NB4 (cell line): ENCODE data around the gene CHCHD3.

Experiments used
- DNase-seq: peaks from one replicate; pipeline ENCODE4 v3.0.0; 2010; ENCODE audit warnings: low read depth
- H3K4me3 ChIP-seq: one replicate; pipeline ENCODE4 v1.5.1; 2011; ENCODE audit warnings: mild to moderate bottlenecking, low read depth, low read length, moderate library complexity
- MYC ChIP-seq: IDR thresholded peaks from 2 replicates; pipeline ENCODE4 v1.6.1; 2011; ENCODE audit warnings: low read depth, low read length
- POLR2A ChIP-seq: IDR thresholded peaks from 2 replicates; pipeline ENCODE4 v1.6.1; 2011; ENCODE audit warnings: mild to moderate bottlenecking; ENCODE audit not compliant: insufficient read length; ENCODE audit errors: extremely low read depth
- TF ChIP-seq, protein P1 (sequence below): IDR thresholded peaks from one replicate; pipeline ENCODE4 v1.5.1; 2012; ENCODE audit warnings: low read depth, low read length
- TF ChIP-seq, protein P2 (sequence below): IDR thresholded peaks from 2 replicates; pipeline ENCODE4 v1.6.1; 2011; ENCODE audit warnings: low read depth, low read length

The CHCHD3 gene

DNA sequence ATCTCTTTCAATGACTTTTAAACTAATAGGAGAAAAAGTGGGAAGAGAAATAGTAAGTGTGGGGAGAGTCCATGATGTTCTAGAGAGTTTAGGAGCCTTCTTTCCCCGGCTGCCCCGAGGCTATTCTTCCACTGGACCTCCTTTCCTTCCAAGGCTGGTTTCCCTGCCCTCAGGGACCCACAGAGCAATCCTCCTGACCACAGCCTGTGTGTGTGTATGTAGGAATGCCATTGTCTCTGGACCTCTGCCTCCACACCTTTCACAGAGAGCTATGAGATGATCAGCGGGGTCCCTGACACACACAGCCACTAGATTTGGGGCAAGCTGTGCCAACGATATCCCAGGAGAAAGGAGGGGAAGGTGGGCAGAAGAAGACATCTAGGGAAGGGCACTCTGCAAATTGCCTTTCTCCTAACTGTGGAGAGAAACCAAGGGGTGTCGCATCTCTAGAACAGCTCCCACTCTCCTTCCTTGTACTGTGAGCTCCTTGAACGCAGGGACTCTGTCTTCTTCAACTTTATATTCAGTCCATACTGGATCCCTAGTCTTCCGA is 13.3 kb upstream of the CHCHD3 start:
- no peak overlapping the region for H3K4me3 ChIP-seq
- TF ChIP-seq MYC (no peak), POLR2A (no peak)
- TF ChIP-seq, protein P1, sequence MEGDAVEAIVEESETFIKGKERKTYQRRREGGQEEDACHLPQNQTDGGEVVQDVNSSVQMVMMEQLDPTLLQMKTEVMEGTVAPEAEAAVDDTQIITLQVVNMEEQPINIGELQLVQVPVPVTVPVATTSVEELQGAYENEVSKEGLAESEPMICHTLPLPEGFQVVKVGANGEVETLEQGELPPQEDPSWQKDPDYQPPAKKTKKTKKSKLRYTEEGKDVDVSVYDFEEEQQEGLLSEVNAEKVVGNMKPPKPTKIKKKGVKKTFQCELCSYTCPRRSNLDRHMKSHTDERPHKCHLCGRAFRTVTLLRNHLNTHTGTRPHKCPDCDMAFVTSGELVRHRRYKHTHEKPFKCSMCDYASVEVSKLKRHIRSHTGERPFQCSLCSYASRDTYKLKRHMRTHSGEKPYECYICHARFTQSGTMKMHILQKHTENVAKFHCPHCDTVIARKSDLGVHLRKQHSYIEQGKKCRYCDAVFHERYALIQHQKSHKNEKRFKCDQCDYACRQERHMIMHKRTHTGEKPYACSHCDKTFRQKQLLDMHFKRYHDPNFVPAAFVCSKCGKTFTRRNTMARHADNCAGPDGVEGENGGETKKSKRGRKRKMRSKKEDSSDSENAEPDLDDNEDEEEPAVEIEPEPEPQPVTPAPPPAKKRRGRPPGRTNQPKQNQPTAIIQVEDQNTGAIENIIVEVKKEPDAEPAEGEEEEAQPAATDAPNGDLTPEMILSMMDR, result no peak
- TF ChIP-seq, protein P2, sequence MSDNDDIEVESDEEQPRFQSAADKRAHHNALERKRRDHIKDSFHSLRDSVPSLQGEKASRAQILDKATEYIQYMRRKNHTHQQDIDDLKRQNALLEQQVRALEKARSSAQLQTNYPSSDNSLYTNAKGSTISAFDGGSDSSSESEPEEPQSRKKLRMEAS, result no peak
- no peak for DNase-seq

DNA sequence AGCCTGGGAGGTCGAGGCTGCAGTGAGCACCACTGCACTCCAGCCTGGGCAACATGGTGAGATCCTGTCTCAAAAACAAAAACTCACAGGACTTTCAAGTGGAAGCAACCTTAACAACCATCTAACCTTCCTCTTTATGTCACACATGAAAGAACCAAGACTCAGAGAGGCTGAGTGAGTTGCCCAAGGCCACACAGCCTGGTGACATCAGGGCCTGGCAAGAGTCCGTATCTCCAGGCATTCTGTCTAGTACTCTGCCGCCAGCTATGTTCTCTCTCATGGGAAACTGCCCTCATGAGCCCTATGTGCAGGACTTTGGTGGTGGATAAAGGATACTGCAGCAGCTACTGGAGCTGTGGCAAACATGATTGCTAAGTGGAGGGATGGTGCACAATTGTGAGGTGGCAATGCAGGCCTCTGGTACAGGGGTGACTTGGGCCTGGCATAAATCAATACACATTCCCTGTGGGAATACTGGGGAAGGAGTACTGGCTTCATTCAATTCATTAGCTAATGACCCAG is 10.1 kb upstream of the CHCHD3 start:
- TF ChIP-seq, protein P1, result no peak
- TF ChIP-seq MYC, result no peak
- TF ChIP-seq, protein P2, result no peak
- TF ChIP-seq POLR2A, result no peak

DNA sequence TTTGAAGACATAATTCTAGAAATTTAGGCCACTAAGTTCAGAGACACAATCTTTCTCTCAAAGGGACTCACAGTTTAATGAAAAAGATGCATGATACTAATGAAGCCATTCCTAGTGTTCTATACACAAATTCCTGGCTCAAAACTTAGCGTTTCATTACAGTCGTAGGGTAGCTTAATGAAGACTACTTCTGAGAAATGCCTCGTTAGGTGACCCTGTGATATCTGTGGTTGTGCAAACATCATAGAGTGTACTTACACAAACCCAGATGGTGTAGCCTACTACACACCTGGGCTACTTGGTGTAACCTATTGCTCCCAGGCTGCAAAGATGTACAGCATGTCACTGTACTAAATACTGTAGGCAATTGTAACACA is 488 bp upstream of the CHCHD3 start:
- TF ChIP-seq, protein P1, result no peak
- TF ChIP-seq POLR2A, result no peak
- TF ChIP-seq, protein P2, result no peak
- no peak for TF ChIP-seq MYC
- DNase-seq, result no peak
- H3K4me3 ChIP-seq, result peak overlapping the region; percentile 35

More for the DNA sequence above, 10.1 kb upstream of the CHCHD3 start:
- DNase-seq, result no peak
- no peak overlapping the region for H3K4me3 ChIP-seq

DNA sequence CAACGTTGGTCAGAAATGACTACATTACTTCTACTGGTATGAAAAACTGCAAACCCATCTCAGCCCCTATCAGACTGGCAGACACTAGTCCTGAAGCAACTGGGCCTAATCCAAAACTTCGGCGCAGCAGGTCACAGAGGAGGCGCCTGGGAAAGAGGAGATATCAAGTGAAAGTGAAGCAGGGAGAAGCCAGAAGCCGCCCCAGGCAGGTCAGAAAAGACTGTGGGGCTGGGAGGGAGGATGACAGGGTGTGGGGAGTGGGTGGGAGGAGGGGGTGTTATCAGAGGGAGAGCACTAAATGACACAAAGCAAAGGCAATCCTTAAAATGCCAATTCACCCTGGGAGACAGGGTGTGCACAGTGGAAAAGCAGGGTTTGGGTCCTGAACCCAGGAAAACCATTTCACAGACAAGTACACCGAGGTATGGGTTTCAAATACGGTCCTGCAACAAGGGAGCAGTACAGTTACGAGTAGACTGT is 731 bp downstream of the CHCHD3 start:
- peak; percentile 37 for DNase-seq
- TF ChIP-seq, protein P1, result no peak
- TF ChIP-seq MYC, result no peak
- no peak for TF ChIP-seq POLR2A
- TF ChIP-seq, protein P2, result no peak
- peak overlapping the region; percentile 97 for H3K4me3 ChIP-seq

DNA sequence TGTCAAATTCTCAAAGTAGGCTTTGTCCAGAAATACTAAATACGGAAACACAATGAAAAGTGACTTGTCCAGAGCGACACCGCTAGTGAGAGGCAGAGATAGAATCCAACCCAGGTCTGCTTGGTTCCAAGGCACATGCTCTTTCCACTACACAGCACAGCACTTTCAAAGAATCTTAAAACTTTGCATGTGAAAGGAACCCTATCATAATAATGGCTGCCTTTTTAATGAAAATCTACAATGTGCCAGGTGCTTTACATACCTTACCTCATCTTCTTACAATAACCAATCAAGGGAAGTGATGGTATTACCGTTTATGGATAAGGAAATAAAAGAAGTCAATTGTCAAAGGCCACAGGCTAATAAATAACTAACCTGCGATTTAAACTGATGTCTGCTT is 2.6 kb downstream of the CHCHD3 start:
- peak overlapping the region; percentile 97 for H3K4me3 ChIP-seq
- TF ChIP-seq, protein P2, result no peak
- TF ChIP-seq, protein P1, result no peak
- TF ChIP-seq POLR2A (no peak), MYC (no peak)

More for the DNA sequence above, 2.6 kb downstream of the CHCHD3 start:
- DNase-seq, result no peak
